Activated effector memory CD4-positive, alpha-beta T cell treated with anti-CD3 and anti-CD28 coated beads, Interleukin-2, amount 50 U/mL, for 16 hours (primary cell): ENCODE measurements around the gene C1S.
"Not testable (repeated sequence)": the region's sequence is repeated elsewhere in the genome, so short reads cannot be mapped to it uniquely, and the experiment has no call there.

ENCODE experiments used
- DNase-seq: peaks from one replicate; pipeline ENCODE4 v3.0.0-alpha.2; 2020

C1S gene

DNA sequence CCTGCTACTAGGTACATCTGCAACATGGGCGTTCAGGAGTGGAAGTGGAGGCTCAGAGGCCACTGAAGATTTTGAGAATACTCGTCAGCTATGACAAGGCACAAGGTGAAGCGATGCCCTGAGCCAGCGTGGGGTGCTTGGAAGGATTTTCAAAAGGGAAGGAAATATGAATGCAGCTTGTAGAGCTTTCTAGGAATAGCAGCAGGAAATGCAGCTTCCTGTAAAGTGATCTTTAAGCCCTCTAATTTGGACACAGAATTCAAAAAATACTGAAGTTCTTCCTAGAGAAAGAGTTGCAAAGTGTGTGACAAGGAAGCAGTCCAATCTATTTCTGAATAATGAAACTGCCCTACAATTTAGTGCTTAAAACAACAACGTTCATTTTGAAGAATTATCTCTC is 13.2 kb upstream of the C1S start:
- DNase-seq: no peak

GRCh38 chr12:7049445-7049951 is 11.0 kb upstream of the C1S start:
- DNase-seq: not testable (repeated sequence)

- not testable (repeated sequence) for DNase-seq
Observed at GRCh38 chr12:7049973-7050372, 10.5 kb upstream of the C1S start.

DNA sequence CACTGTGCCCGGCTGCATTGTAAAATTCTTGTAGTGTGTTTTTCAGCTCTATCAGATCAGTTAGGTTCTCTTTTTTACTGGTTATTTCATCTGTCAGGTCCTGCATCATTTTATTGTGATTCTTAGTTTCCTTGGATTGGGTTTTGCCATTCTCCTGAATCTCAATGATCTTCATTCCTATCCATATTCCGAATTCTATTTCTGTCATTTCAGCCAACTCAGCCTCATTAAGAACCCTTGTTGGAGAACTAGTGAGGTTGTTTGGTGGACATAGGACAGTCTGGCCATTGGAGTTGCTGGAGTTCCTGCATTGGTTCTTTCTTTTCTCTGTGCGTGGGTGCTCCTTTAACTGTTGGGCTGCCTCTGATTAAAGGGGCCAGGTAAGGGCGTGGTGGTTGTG is 5.6 kb upstream of the C1S start:
- no peak for DNase-seq

- DNase-seq: not testable (repeated sequence)
Observed at GRCh38 chr12:7055736-7056135, 4.8 kb upstream of the C1S start.

DNA sequence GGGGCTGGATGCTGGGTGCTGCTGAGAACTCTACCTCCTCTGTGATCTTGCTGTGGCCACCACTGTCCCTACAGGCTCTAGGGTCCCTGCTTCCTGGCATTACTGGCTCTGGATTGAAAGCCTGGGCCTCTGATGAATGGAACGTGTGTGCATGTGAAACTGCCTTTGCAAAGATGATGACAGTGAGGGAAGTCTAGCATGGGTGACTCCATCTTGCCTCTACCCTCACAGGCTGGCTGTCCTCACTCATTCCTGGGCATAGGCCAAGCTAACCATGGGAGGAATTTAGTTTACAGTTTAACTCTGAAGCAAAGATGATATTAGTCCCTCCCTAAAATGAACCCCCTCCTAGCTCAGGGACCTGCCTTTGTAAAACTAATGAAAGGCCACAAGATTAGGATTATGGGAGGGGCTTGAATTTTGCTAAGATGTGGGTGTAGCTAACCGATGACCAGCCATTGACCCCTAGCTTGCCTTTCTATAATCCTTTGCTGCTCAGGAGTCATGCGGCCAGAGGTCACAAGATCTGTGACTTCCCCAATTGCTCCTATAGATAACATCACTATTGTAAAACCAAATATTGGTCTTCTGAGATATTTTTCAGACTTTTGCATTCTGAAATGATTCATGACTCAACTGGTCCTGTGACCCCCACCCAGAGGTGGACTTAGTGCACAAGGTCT is 2.2 kb upstream of the C1S start:
- DNase-seq: no peak

- no peak for DNase-seq
Observed at GRCh38 chr12:7058850-7059395, 1.6 kb upstream of the C1S start.

DNA sequence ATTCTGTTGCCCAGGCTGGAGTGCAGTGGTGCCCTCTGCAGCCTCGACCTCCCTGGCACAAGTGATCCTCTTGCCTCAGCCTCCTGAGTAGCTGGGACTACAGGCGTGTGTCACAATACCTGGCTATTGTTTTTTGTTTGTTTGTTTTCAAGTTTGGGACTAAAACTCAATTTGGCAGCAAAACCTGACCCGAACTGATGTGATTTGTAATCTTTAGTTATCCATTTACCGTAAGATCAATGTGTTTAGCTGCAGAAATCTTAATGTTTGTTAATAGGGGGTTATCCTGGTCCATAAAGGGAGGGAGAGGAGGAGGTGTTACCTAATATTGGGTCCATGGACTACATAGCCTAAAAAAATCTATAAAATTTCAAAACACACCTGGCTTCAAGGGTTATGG is 738 bp upstream of the C1S start:
- DNase-seq: no peak

- no peak for DNase-seq
Observed at GRCh38 chr12:7061138-7061537, 620 bp downstream of the C1S start.

GRCh38 chr12:7061596-7061995 is 1.1 kb downstream of the C1S start:
- no peak for DNase-seq

- no peak for DNase-seq
Observed at GRCh38 chr12:7064516-7064915, 4.0 kb downstream of the C1S start.

DNA sequence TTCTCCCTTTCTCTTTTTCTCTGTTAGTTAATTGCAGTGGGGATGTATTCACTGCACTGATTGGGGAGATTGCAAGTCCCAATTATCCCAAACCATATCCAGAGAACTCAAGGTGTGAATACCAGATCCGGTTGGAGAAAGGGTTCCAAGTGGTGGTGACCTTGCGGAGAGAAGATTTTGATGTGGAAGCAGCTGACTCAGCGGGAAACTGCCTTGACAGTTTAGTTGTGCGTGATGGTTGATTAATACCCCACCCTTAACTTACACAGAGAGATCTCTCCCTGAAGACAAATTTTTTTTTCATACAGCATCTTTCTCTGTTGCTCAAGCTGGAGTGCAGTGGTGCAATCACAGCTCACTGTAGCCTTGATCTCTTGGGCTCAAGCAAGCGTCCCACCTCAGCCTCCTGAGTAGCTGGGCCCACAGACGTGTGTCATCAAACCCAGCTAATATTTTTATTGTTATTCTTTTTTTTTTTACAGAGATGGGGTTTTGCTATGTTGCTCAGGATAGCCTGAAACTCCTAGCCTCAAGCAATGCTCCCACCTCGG is 4.6 kb downstream of the C1S start:
- no peak for DNase-seq

GRCh38 chr12:7066596-7066995 is 6.1 kb downstream of the C1S start:
- DNase-seq: no peak

DNA sequence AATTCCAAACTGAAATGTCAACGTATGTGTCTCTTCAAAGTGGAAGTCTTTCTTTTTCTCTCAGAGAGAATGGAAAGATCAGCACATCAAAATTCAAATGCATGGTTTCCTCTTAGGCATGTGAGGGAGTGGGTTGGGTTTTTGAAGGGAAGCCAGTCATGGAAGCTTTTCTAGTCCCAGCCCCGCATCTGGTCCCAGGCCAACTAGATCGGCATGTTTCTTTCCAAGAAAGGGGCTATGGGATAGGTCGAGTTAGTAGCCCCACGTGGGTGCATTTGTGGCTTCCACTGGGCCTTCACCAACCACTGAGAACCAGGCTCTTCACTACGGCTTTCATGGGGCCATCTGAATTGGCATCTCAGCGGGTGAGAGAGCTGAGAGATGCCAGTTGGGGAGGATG is 6.6 kb downstream of the C1S start:
- no peak for DNase-seq

DNA sequence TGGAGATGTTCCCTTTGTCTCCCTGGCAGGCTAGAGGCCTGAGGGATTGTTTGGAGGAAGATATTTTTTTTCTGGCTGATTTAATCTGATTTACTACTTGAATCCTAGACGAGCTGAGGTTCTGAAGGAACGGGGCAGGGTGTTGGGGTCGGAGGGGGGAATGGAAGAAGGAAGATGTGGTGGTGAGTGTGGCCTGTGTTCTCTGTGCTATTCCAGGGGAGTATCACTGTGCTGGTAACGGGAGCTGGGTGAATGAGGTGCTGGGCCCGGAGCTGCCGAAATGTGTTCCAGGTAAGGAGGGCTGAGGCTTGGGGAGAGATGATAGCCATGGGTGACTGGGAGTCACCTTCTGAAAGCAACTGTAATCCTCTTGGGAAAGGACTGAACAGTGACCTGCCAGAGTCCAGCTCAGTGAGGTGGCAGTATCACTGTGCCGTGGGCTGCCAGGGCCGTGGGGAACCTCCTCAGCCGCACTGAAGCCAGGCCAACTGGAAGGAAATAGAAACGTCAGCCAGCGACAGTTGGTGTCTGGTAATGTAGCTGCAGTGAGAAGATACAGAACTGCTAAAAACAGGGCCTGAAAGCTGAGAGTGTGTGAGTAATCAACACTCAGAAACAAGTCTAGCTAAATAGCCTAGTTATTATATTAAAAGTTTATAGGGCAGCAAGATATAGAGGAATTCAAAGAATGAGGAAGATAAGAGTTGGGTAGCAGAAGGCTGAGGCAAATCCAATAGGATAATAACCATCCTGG is 7.9 kb downstream of the C1S start:
- DNase-seq: no peak

GRCh38 chr12:7068994-7069346 is 8.5 kb downstream of the C1S start:
- no peak for DNase-seq

DNA sequence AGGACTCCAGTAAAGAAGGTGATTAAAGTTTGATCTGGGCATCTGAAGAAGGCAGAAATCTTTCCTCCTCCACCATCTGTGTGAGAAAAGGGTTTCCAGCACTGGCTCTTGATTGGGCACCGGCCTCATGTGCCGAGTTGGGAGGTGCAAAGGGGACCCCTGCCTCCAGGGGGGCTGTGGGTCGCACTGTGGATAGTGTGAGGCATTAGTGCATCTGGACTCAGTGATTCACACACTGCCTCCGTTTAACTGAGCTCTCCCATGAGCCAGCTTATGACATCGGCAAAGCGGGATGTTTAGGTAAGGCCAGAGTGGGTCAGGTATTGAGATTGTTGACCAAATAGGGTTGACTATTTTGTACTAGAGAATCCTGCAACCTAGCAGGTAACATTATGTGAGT is 8.9 kb downstream of the C1S start:
- DNase-seq: no peak

DNA sequence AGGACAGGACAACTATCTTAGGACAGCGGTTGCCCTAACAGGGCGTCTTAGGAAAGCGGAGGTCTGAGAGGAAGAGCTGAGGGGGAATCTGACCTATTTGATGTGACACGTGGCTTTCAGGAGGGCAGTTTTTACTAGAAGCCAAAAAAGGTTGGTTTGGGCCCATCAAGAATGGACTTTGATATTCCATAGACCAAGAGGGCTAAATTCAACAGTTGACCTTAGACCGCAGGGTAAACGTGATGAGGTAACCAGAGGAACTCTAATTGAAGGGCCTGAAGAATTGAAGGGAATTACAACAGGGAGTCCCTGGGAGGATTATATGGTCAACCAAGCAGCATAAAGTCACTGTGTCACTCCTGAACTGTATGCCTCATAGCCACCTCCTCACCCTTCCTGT is 11.5 kb downstream of the C1S start:
- no peak for DNase-seq

GRCh38 chr12:7072554-7072953 is 12.0 kb downstream of the C1S start:
- no peak for DNase-seq

- no peak for DNase-seq
Observed at GRCh38 chr12:7073946-7074345, 13.4 kb downstream of the C1S start.

- DNase-seq: no peak
Observed at GRCh38 chr12:7075518-7075917, 15.0 kb downstream of the C1S start.

- no peak for DNase-seq
Observed at GRCh38 chr12:7075939-7076338, 15.4 kb downstream of the C1S start.

DNA sequence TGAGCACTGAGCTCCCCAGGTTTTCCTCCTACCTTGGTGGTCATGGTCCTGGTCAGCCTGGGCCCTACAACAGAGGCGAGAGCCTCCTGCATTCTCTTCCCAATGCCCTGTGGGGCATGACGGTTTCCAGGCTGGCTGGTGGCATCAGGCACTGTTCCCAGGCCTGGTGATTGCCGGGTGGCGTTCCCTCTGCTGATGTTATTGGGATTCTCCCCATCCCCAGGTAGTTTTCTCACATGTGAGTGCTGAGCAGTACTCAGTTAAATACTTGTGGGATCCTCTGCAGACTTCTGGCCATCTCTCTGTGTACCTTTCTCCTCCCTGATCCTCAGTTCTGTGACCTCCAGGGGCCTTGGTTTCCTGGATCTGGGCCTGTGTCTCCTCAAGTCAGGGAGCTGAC is 16.0 kb downstream of the C1S start:
- no peak for DNase-seq

GRCh38 chr12:7078163-7078562 is 17.6 kb downstream of the C1S start:
- no peak for DNase-seq
